ENCODE measurements around the gene MAP1LC3A. TPM values are rescaled to one million over a fixed set of nuclear protein-coding genes. Genes with fewer than 3 reads are reported as not detected.
"Not testable (repeated sequence)": the region's sequence is repeated elsewhere in the genome, so short reads cannot be mapped to it uniquely, and the experiment has no call there.

The MAP1LC3A gene
- total RNA-seq = 1 to 10 TPM; 1.6 to 1.7 TPM

- DNase-seq = peak; percentile 90
- Mint-ChIP-seq H3K9me3 (no peaks in the 10 kb centered on the region), H3K4me3 (peak within 1 kb of the TSS; percentile 81), H3K27me3 (ENCODE audit: low read depth) (no peaks in the 10 kb centered on the region), H3K36me3 (ENCODE audit: low read depth) (peaks cover 7% of the 10 kb centered on the region), H3K4me1 (ENCODE audit: low read depth) (peaks cover 11% of the 10 kb centered on the region), H3K27ac (peak within 1 kb of the TSS; percentile 81)
- CTCF ChIA-PET = interaction anchor here (0.6 to 1.4 kb wide), 2 partner anchors 20 to 75 kb away, joined by 3 read pairs; no protein-coding TSS in a partner anchor
- intact Hi-C loops (cut with micrococcal nuclease) = loop anchor here (1.0 to 2.0 kb wide), 4 partner anchors 14 to 150 kb away; partner anchors contain the start of gene TP53INP2
Measured at GRCh38 chr20:34558320-34559218, at the start of gene MAP1LC3A. Gene MAP1LC3A (plus strand): TSS chr20:34558718. CDS start chr20:34558869, 151 bp downstream.

GRCh38 chr20:34510575-34510974, 47.9 kb upstream of the MAP1LC3A start:
- intact Hi-C loops (cut with micrococcal nuclease) = loop anchor here (10.0 kb wide), 1 partner anchor 396 kb away; the partner anchor contains the start of gene EIF2S2
- no peak for DNase-seq
- Mint-ChIP-seq H3K36me3 (ENCODE audit: low read depth) (peaks cover 3% of the 10 kb centered on the region), H3K27me3 (ENCODE audit: low read depth) (no peaks in the 10 kb centered on the region), H3K4me1 (ENCODE audit: low read depth) (peaks cover 6% of the 10 kb centered on the region), H3K27ac (no peak overlapping the region), H3K9me3 (no peaks in the 10 kb centered on the region), H3K4me3 (no peak overlapping the region)
- CTCF ChIA-PET = interaction anchor here (0.6 kb wide), 1 partner anchor 33 kb away, joined by 7 read pairs; no protein-coding TSS in a partner anchor

DNA sequence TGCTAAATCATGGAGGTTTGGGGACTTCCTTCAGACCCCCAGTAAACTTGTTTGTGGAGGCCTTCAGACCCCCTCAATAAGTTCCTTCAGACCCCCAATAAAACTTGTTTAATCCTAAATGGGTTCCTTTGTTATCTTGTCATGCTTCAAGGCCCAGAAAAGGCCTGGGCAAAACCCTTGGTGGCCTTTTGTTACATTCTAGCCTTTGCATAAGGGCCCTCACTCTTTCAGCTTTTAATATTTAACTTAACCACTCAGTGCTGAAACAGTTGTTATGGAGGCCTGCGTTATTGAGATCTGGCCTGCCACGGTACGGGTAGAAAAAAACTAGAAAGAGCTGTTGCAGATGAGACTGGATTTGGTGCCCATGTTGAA, 46.6 kb upstream of the MAP1LC3A start:
- Mint-ChIP-seq H3K27me3 (ENCODE audit: low read depth) (no peaks in the 10 kb centered on the region), H3K27ac (no peak overlapping the region), H3K4me3 (no peak overlapping the region), H3K4me1 (ENCODE audit: low read depth) (peaks cover 6% of the 10 kb centered on the region), H3K9me3 (no peaks in the 10 kb centered on the region), H3K36me3 (ENCODE audit: low read depth) (peaks cover 5% of the 10 kb centered on the region)
- DNase-seq = no peak
- intact Hi-C loops (cut with micrococcal nuclease) = loop anchor here (10.0 kb wide), 1 partner anchor 397 kb away; the partner anchor contains the start of gene EIF2S2
- CTCF ChIA-PET = interaction anchor here (1.0 to 1.3 kb wide), 2 partner anchors 50 to 199 kb away, joined by 3 to 4 read pairs; no protein-coding TSS in a partner anchor

GRCh38 chr20:34512266-34512954, 46.1 kb upstream of the MAP1LC3A start:
- CTCF ChIA-PET = interaction anchor here (1.0 to 1.3 kb wide), 2 partner anchors 51 to 200 kb away, joined by 3 to 4 read pairs; no protein-coding TSS in a partner anchor
- no peak overlapping the region for H3K4me3 Mint-ChIP-seq
- no peak overlapping the region for H3K27ac Mint-ChIP-seq
- peaks cover 6% of the 10 kb centered on the region for H3K4me1 Mint-ChIP-seq (ENCODE audit: low read depth)
- no peaks in the 10 kb centered on the region for H3K27me3 Mint-ChIP-seq (ENCODE audit: low read depth)
- H3K9me3 Mint-ChIP-seq = no peaks in the 10 kb centered on the region
- DNase-seq = no peak
- H3K36me3 Mint-ChIP-seq (ENCODE audit: low read depth) = peaks cover 5% of the 10 kb centered on the region
- intact Hi-C loops (cut with micrococcal nuclease) = loop anchor here (10.0 kb wide), 1 partner anchor 398 kb away; the partner anchor contains the start of gene EIF2S2

DNA sequence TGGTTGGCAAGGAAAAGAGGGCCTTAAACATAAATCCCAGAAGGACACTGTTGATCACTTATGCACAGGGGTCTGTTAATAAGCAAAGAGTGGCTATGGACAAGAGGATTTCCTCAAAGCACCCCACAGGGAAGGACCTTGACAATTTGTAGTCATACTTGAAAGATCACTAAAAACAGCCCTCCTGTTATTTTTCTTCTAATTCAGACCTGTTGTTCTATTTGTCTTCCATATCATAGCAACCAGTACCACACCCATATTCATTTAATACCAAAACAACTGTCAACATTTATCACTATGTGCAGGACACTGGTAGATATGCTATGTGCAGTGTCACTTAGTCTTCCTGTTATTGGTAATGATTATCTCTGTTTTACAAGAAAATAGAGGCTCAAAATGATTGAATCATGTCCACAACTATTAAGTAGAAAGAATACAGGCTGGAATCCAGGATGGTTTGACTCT, 45.5 kb upstream of the MAP1LC3A start:
- Mint-ChIP-seq H3K27ac (no peak overlapping the region), H3K27me3 (ENCODE audit: low read depth) (no peaks in the 10 kb centered on the region), H3K4me3 (no peak overlapping the region), H3K9me3 (no peaks in the 10 kb centered on the region), H3K4me1 (ENCODE audit: low read depth) (peaks cover 9% of the 10 kb centered on the region), H3K36me3 (ENCODE audit: low read depth) (peaks cover 5% of the 10 kb centered on the region)
- intact Hi-C loops (cut with micrococcal nuclease) = loop anchor here (10.0 kb wide), 1 partner anchor 398 kb away; the partner anchor contains the start of gene EIF2S2
- DNase-seq = no peak
- CTCF ChIA-PET = no interaction called here

DNA sequence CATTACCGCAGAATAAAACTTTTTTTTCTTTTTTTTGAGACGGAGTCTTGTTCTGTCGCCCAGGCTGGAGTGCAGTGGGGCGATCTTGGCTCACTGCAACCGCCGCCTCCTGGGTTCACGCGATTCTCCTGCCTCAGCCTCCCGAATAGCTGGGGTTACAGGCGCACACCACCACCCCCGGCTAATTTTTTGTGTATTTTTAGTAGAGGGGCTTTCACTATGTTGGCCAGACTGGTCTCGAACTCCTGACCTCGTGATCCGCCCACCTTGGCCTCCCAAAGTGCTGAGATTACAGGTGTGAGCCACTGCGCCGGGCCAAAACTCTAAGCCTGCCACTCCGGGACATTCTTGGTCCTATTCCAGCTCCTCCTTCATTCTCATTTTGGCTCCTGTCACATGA, 44.5 kb upstream of the MAP1LC3A start:
- H3K9me3 Mint-ChIP-seq; H3K36me3 Mint-ChIP-seq (ENCODE audit: low read depth); H3K27ac Mint-ChIP-seq; DNase-seq; H3K27me3 Mint-ChIP-seq (ENCODE audit: low read depth); CTCF ChIA-PET: not testable (repeated sequence)
- Mint-ChIP-seq H3K4me3 (peak overlapping the region; percentile 22), H3K4me1 (ENCODE audit: low read depth) (peaks cover 18% of the 10 kb centered on the region)
- intact Hi-C loops (cut with micrococcal nuclease) = loop anchor here (10.0 kb wide), 1 partner anchor 399 kb away; the partner anchor contains the start of gene EIF2S2

DNA sequence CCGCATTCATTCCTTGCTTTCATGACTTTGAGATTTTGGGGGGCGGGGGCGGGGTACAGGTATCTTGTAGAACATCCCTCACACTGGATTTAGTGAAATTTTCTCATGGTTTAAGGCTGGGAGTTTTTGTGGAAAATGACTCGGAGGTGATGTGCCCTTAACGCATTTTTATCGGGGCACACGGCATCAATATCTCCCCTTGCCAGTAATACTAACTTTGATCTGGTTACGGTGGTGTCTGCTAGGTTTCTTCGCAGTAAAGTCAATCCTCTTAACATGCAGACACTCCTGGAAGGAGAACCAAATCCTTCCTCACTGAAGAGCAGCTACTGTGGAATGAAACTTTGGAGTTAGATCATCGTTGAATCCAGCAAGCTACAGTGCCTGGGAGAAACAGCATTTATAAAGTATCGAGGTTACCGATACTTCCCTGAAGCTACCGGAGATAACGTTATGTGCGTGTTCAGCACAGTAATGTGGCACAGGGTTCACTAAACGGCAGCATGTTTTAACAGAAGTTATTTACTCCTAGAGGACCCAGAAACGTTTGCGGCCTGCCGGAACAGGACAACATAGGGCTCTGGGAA, 43.5 kb upstream of the MAP1LC3A start:
- no peaks in the 10 kb centered on the region for H3K27me3 Mint-ChIP-seq (ENCODE audit: low read depth)
- peak overlapping the region; percentile 96 for H3K27ac Mint-ChIP-seq
- intact Hi-C loops (cut with micrococcal nuclease) = loop anchor here (1.0 to 10.0 kb wide), 3 partner anchors 152 to 400 kb away; partner anchors contain the start of genes ACSS2, EIF2S2 and ITCH
- peak overlapping the region; percentile 98 for H3K4me3 Mint-ChIP-seq
- peaks cover 6% of the 10 kb centered on the region for H3K36me3 Mint-ChIP-seq (ENCODE audit: low read depth)
- CTCF ChIA-PET = interaction anchor here (0.5 to 5.0 kb wide), 6 partner anchors 8 to 202 kb away, joined by 3 to 48 read pairs (median 4); no protein-coding TSS in a partner anchor
- H3K4me1 Mint-ChIP-seq (ENCODE audit: low read depth) = peaks cover 22% of the 10 kb centered on the region
- H3K9me3 Mint-ChIP-seq = no peaks in the 10 kb centered on the region
- no peak for DNase-seq

- Mint-ChIP-seq H3K27me3 (ENCODE audit: low read depth) (no peaks in the 10 kb centered on the region), H3K36me3 (ENCODE audit: low read depth) (peaks cover 7% of the 10 kb centered on the region), H3K27ac (peak overlapping the region; percentile 96), H3K4me3 (peak overlapping the region; percentile 98), H3K4me1 (ENCODE audit: low read depth) (peaks cover 25% of the 10 kb centered on the region), H3K9me3 (no peaks in the 10 kb centered on the region)
- DNase-seq = peak; percentile 84
- CTCF ChIA-PET = interaction anchor here (0.6 to 5.0 kb wide), 8 partner anchors 7 to 255 kb away, joined by 3 to 48 read pairs (median 6); partner anchors contain the start of gene AHCY
- intact Hi-C loops (cut with micrococcal nuclease) = loop anchor here (1.0 to 10.0 kb wide), 8 partner anchors 152 to 522 kb away; partner anchors contain the start of genes ACSS2, AHCY, EIF2S2 and ITCH
Measured at GRCh38 chr20:34515484-34516246, 42.9 kb upstream of the MAP1LC3A start.

GRCh38 chr20:34516247-34517113, 42.0 kb upstream of the MAP1LC3A start, which contains the start of gene DYNLRB1:
Gene DYNLRB1 (plus strand): TSS chr20:34516422. CDS start chr20:34516459, 37 bp downstream.
- Mint-ChIP-seq H3K4me1 (ENCODE audit: low read depth) (peaks cover 29% of the 10 kb centered on the region), H3K27me3 (ENCODE audit: low read depth) (no peaks in the 10 kb centered on the region), H3K4me3 (peak within 1 kb of the TSS; percentile 98), H3K36me3 (ENCODE audit: low read depth) (peaks cover 7% of the 10 kb centered on the region), H3K9me3 (no peaks in the 10 kb centered on the region), H3K27ac (peak within 1 kb of the TSS; percentile 96)
- peak; percentile 96 for DNase-seq
- intact Hi-C loops (cut with micrococcal nuclease) = loop anchor here (1.0 to 10.0 kb wide), 7 partner anchors 160 to 523 kb away; partner anchors contain the start of genes ACSS2, AHCY, EIF2S2 and PIGU
- CTCF ChIA-PET = interaction anchor here (0.6 to 5.0 kb wide), 11 partner anchors 23 to 254 kb away, joined by 3 to 48 read pairs (median 5); partner anchors contain the start of gene AHCY

DNA sequence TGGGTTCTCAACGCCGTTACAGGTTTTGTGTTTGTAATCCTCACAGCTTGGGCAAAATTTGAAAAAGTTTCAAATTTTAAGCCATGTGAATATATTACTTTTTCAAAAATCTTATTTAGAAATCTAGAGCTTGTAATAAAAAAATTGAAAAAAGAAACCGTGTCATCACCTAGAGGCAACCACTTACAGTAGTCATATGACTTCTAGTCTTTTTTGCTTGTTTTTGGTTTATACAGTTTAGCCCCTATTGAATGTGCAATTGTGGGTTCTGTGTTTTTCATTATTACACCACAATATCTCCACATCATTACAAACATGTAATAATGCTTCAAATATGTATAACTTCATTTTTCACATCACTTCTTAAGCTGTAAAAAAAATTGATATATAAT, 41.4 kb upstream of the MAP1LC3A start:
- Mint-ChIP-seq H3K9me3 (no peaks in the 10 kb centered on the region), H3K4me3 (peak overlapping the region; percentile 98), H3K27me3 (ENCODE audit: low read depth) (no peaks in the 10 kb centered on the region), H3K36me3 (ENCODE audit: low read depth) (peaks cover 7% of the 10 kb centered on the region), H3K27ac (peak overlapping the region; percentile 96), H3K4me1 (ENCODE audit: low read depth) (peaks cover 34% of the 10 kb centered on the region)
- intact Hi-C loops (cut with micrococcal nuclease) = loop anchor here (2.0 to 10.0 kb wide), 3 partner anchors 160 to 402 kb away; partner anchors contain the start of genes ACSS2, EIF2S2 and PIGU
- DNase-seq = no peak
- CTCF ChIA-PET = interaction anchor here (0.8 to 5.0 kb wide), 9 partner anchors 13 to 243 kb away, joined by 3 to 48 read pairs (median 5); partner anchors contain the start of gene AHCY

Data from activated naive CD4-positive, alpha-beta T cell treated with anti-CD3 and anti-CD28 coated beads for 36 hours (primary cell).